Coronary artery (tissue), 2 donors: ENCODE data around the gene DNMT1.

Source experiments
- DNase-seq: peaks from one replicate; pipeline ENCODE4 v3.0.0-alpha.2; 2017; ENCODE audit warnings: low spot score
- H3K27ac ChIP-seq, 2 donors: fragments of 200-600 bp; sonication (generic); one replicate each; pipeline ENCODE4 v1.5.1; 2016 to 2019
- H3K4me3 ChIP-seq: fragments of 200-600 bp; sonication (generic); 2 replicates; pipeline ENCODE4 v1.5.1; 2016; ENCODE audit warnings: mild to moderate bottlenecking, moderate library complexity
- CTCF ChIP-seq: fragments of 200-600 bp; sonication (generic); IDR thresholded peaks from one replicate; pipeline ENCODE4 v1.5.1; 2019; ENCODE audit warnings: antibody characterized with exemption

DNMT1 gene

GRCh38 chr19:10113592-10113963 lies 81.2 kb downstream of the DNMT1 start:
- no peak for TF ChIP-seq CTCF
- Histone ChIP-seq H3K4me3 (no peak overlapping the region), H3K27ac (peak overlapping the region in 1 of 2 donors; percentile 2)
- DNase-seq: no peak

- peak overlapping the region in 1 of 2 donors; percentile 2 for H3K27ac ChIP-seq
- peak; percentile 36 for TF ChIP-seq CTCF
- H3K4me3 ChIP-seq: no peak overlapping the region
- DNase-seq: no peak
Observed at GRCh38 chr19:10112895-10113591, 81.7 kb downstream of the DNMT1 start.

GRCh38 chr19:10112037-10112761 lies 82.6 kb downstream of the DNMT1 start:
- Histone ChIP-seq H3K27ac (peak overlapping the region in 1 of 2 donors; percentile 45), H3K4me3 (no peak overlapping the region)
- DNase-seq: no peak
- TF ChIP-seq CTCF: no peak

- TF ChIP-seq CTCF: no peak
- H3K4me3 ChIP-seq: no peak within 1 kb of the TSS
- no peak for DNase-seq
- peak within 1 kb of the TSS in 1 of 2 donors; percentile 45 for H3K27ac ChIP-seq
Observed at GRCh38 chr19:10111405-10111811, 83.3 kb downstream of the DNMT1 start, which contains the start of gene P2RY11. TSS of gene P2RY11 (plus strand) at chr19:10111693. CDS start at chr19:10111722, 29 bp downstream.

- Histone ChIP-seq H3K27ac (no peak overlapping the region), H3K4me3 (no peak overlapping the region)
- DNase-seq: no peak
- no peak for TF ChIP-seq CTCF
Observed at GRCh38 chr19:10110972-10111317, 83.8 kb downstream of the DNMT1 start.

GRCh38 chr19:10110076-10110971 lies 84.4 kb downstream of the DNMT1 start:
- Histone ChIP-seq H3K27ac (no peak overlapping the region), H3K4me3 (no peak overlapping the region)
- TF ChIP-seq CTCF: no peak
- DNase-seq: no peak
